H9 (cell line): ENCODE measurements around the gene TCF7L2. TPM values are rescaled to one million over a fixed set of nuclear protein-coding genes. Genes with fewer than 3 reads are reported as not detected.

Experiments
- DNase-seq: peaks from one replicate; pipeline ENCODE4 v3.0.0-alpha.2; 2017
- H2AFZ ChIP-seq: one replicate; pipeline ENCODE4 v1.6.1; 2013; ENCODE audit warnings: mild to moderate bottlenecking, low read length, control low read depth, moderate library complexity
- H2AK5ac ChIP-seq: 2 replicates; pipeline ENCODE4 v1.6.1; 2013; ENCODE audit warnings: low read length, control low read depth, mixed read lengths; ENCODE audit not compliant: insufficient read length
- H2BK120ac ChIP-seq: one replicate; pipeline ENCODE4 v1.6.1; 2013; ENCODE audit warnings: low read depth, mild to moderate bottlenecking, low read length, control low read depth, inconsistent platforms; ENCODE audit not compliant: poor library complexity, severe bottlenecking
- H2BK12ac ChIP-seq: 2 replicates; pipeline ENCODE4 v1.6.1; 2013; ENCODE audit warnings: low read length, control low read depth, mixed read lengths, low read depth; ENCODE audit not compliant: insufficient read length
- H2BK15ac ChIP-seq: 2 replicates; pipeline ENCODE4 v1.6.1; 2013; ENCODE audit warnings: low read depth, low read length, control low read depth
- H2BK20ac ChIP-seq: one replicate; pipeline ENCODE4 v1.6.1; 2013; ENCODE audit warnings: low read depth, mild to moderate bottlenecking, low read length, control low read depth, inconsistent platforms; ENCODE audit not compliant: poor library complexity, severe bottlenecking
- H2BK5ac ChIP-seq: 2 replicates; pipeline ENCODE4 v1.6.1; 2013; ENCODE audit warnings: low read length, control low read depth, mixed read lengths; ENCODE audit not compliant: insufficient read length
- H3K14ac ChIP-seq: 2 replicates; pipeline ENCODE4 v1.6.1; 2013; ENCODE audit warnings: low read length, control low read depth; ENCODE audit not compliant: insufficient read depth
- H3K18ac ChIP-seq: 2 replicates; pipeline ENCODE4 v1.6.1; 2013; ENCODE audit warnings: low read depth, mild to moderate bottlenecking, mixed read lengths, low read length, control low read depth; ENCODE audit not compliant: insufficient read length
- H3K23ac ChIP-seq: 2 replicates; pipeline ENCODE4 v1.6.1; 2013; ENCODE audit warnings: low read length, control low read depth, mixed read lengths, low read depth; ENCODE audit not compliant: insufficient read length
- H3K23me2 ChIP-seq: 2 replicates; pipeline ENCODE4 v1.6.1; 2013; ENCODE audit warnings: low read depth, mild to moderate bottlenecking, mixed read lengths, low read length, control low read depth; ENCODE audit not compliant: insufficient read length, poor library complexity, severe bottlenecking
- H3K27ac ChIP-seq: 2 replicates; pipeline ENCODE4 v1.5.1; 2013; ENCODE audit warnings: low read length, control low read depth, mixed read lengths, low read depth; ENCODE audit not compliant: insufficient read length
- H3K27me3 ChIP-seq: 2 replicates; pipeline ENCODE4 v1.6.1; 2013; ENCODE audit warnings: low read length, control low read depth, inconsistent platforms; ENCODE audit not compliant: insufficient read depth
- H3K4ac ChIP-seq: 2 replicates; pipeline ENCODE4 v1.6.1; 2013; ENCODE audit warnings: low read depth, mild to moderate bottlenecking, control low read depth, inconsistent platforms, low read length, moderate library complexity
- H3K4me1 ChIP-seq: 2 replicates; pipeline ENCODE4 v1.6.1; 2013; ENCODE audit warnings: low read length, control low read depth, inconsistent platforms; ENCODE audit not compliant: insufficient read depth
- H3K4me2 ChIP-seq: 2 replicates; pipeline ENCODE4 v1.6.1; 2013; ENCODE audit warnings: low read length, control low read depth, mixed read lengths; ENCODE audit not compliant: insufficient read length, insufficient read depth
- H3K56ac ChIP-seq: 2 replicates; pipeline ENCODE4 v1.6.1; 2013; ENCODE audit warnings: low read depth, mild to moderate bottlenecking, mixed read lengths, low read length, control low read depth; ENCODE audit not compliant: insufficient read length
- H3K79me1 ChIP-seq: 2 replicates; pipeline ENCODE4 v1.6.1; 2013; ENCODE audit warnings: low read depth, mild to moderate bottlenecking, moderate library complexity, low read length, control low read depth, inconsistent platforms; ENCODE audit not compliant: insufficient read depth, poor library complexity, severe bottlenecking
- H3K79me2 ChIP-seq: 2 replicates; pipeline ENCODE4 v1.6.1; 2013; ENCODE audit warnings: low read length, control low read depth, inconsistent platforms; ENCODE audit not compliant: insufficient read depth
- H3K9ac ChIP-seq: 2 replicates; pipeline ENCODE4 v1.6.1; 2013; ENCODE audit warnings: low read length, control low read depth, mixed read lengths; ENCODE audit not compliant: insufficient read length; ENCODE audit errors: extremely low read depth
- H3K9me3 ChIP-seq: one replicate; pipeline ENCODE4 v1.6.1; 2013; ENCODE audit warnings: low read depth, low read length, inconsistent platforms; ENCODE audit not compliant: control insufficient read depth
- H3T11ph ChIP-seq: one replicate; pipeline ENCODE4 v1.6.1; 2013; ENCODE audit warnings: mild to moderate bottlenecking, low read length, control low read depth, inconsistent platforms
- H4K20me1 ChIP-seq: one replicate; pipeline ENCODE4 v1.6.1; 2013; ENCODE audit not compliant: control insufficient read depth, insufficient read length, insufficient read depth
- H4K5ac ChIP-seq: 2 replicates; pipeline ENCODE4 v1.6.1; 2013; ENCODE audit warnings: low read depth, mild to moderate bottlenecking, mixed read lengths, low read length, control low read depth; ENCODE audit not compliant: insufficient read length
- H4K8ac ChIP-seq: replicated peaks from 2 replicates; pipeline ENCODE4 v1.6.1; 2013; ENCODE audit warnings: low read length, control low read depth, mixed read lengths, low read depth; ENCODE audit not compliant: insufficient read length
- H4K91ac ChIP-seq: 2 replicates; pipeline ENCODE4 v1.6.1; 2013; ENCODE audit warnings: low read depth, mild to moderate bottlenecking, moderate library complexity, mixed read lengths, low read length, control low read depth; ENCODE audit not compliant: insufficient read length
- H3K27ac Mint-ChIP-seq, 3 experiments: 2 replicates in 2 of 3; 3 replicates in 1 of 3; pipeline ENCODE4 v1.8.0; 2020 to 2021; ENCODE audit warnings: mixed read lengths in 3 of 3, mild to moderate bottlenecking in 1 of 3, moderate library complexity in 1 of 3
- H3K27me3 Mint-ChIP-seq: 2 replicates; pipeline ENCODE4 v1.8.0; 2021; ENCODE audit warnings: low read depth, mild to moderate bottlenecking, moderate library complexity, mixed read lengths
- H3K36me3 Mint-ChIP-seq, 3 experiments: 2 replicates in 2 of 3; 3 replicates in 1 of 3; pipeline ENCODE4 v1.8.0; 2020 to 2021; ENCODE audit warnings: low read depth in 3 of 3, mixed read lengths in 3 of 3; ENCODE audit not compliant: insufficient read depth in 1 of 3
- H3K4me1 Mint-ChIP-seq, 2 experiments: 2 replicates each; pipeline ENCODE4 v1.8.0; 2020; ENCODE audit warnings: mixed read lengths in 2 of 2
- H3K4me3 Mint-ChIP-seq, 2 experiments: 2 replicates in 1 of 2; 3 replicates in 1 of 2; pipeline ENCODE4 v1.8.0; 2020 to 2021; ENCODE audit warnings: mild to moderate bottlenecking in 2 of 2, mixed read lengths in 2 of 2, moderate library complexity in 1 of 2
- H3K9me3 Mint-ChIP-seq, 2 experiments: 2 replicates in 1 of 2; 3 replicates in 1 of 2; pipeline ENCODE4 v1.8.0; 2020; ENCODE audit warnings: mild to moderate bottlenecking in 2 of 2, mixed read lengths in 2 of 2, moderate library complexity in 1 of 2
- WGBS: extraction: QIAGEN DNeasy Blood & Tissue Kit; methylation state at CpG from one replicate; pipeline ENCODE4 v1.1.7; 2013; ENCODE audit warnings: missing lambda C conversion rate, low lambda C conversion rate, mixed read lengths; ENCODE audit not compliant: insufficient read length; ENCODE audit errors: extremely low coverage; 5-methylcytosine and 5-hydroxymethylcytosine counted together
- total RNA-seq: library from RNA; stranded (reverse); gene quantifications from 2 replicates; pipeline ENCODE4 v1.2.1, GENCODE V29; 2021
- TF ChIP-seq, protein P1 (sequence below): fragments of 200-600 bp; sonication (generic); conservative IDR thresholded peaks from 3 replicates; pipeline ENCODE4 v1.8.0; 2021; ENCODE audit warnings: antibody characterized with exemption, mild to moderate bottlenecking

TCF7L2 gene
- total RNA-seq, 1 experiment from 2014 or later, result 71.1 TPM

DNA sequence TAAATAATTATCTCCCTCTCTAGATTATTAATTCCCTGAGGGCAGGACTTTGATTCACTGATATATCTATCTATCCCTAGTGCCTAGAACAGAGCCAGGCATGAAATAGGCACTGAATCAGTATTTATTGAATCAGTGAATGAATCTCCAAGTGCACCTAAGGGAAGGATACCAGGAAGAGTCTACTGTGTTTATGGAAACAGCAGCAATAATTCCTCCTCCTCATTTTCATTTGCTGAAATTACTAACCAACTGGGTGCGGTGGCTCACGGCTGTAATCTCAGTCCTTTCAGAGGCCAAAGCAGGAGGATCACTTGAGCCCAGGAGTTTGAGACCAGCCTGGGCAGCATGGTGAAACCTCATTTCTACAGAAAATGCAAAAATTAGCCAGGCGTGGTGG, 161.2 kb downstream of the TCF7L2 start:
- peaks cover 2% of the 10 kb centered on the region; the same call in 1 of the 2 replicates for H3K79me2 ChIP-seq
- no CpG with 5 or more reads among the region's 3 CpGs for WGBS
- Mint-ChIP-seq H3K4me3 (no peak overlapping the region), H3K4me1 (peaks cover 28 to 59% of the 10 kb centered on the region in 2 experiments), H3K27me3 (no peaks in the 10 kb centered on the region), H3K36me3 (peaks cover 2 to 15% (median 12%) of the 10 kb centered on the region in 3 experiments; a peak in 6 of 7 replicates), H3K9me3 (no peaks in the 10 kb centered on the region), H3K27ac (peak overlapping the region in 1 of 3 experiments; percentile 45; a peak in 1 of 7 replicates)
- no peaks in the 10 kb centered on the region for H3K9me3 ChIP-seq
- no peak overlapping the region for H3K18ac ChIP-seq
- H3K4me2 ChIP-seq, result no peak overlapping the region
- H3K56ac ChIP-seq, result no peak overlapping the region
- peaks cover 2% of the 10 kb centered on the region; the same call in 1 of the 2 replicates for H3K4me1 ChIP-seq
- no peak for DNase-seq
- H4K20me1 ChIP-seq, result no peaks in the 10 kb centered on the region
- no peak overlapping the region for H4K8ac ChIP-seq
- H3K27me3 ChIP-seq, result no peaks in the 10 kb centered on the region
- no peak overlapping the region for H3K27ac ChIP-seq
- no peak overlapping the region for H3T11ph ChIP-seq
- no peak overlapping the region for H4K5ac ChIP-seq
- no peak overlapping the region for H2BK5ac ChIP-seq
- H2AK5ac ChIP-seq, result no peak overlapping the region
- H3K79me1 ChIP-seq, result peaks cover 9% of the 10 kb centered on the region
- no peak overlapping the region for H2BK20ac ChIP-seq
- H3K4ac ChIP-seq, result no peak overlapping the region
- H2AFZ ChIP-seq, result no peak overlapping the region
- H2BK15ac ChIP-seq, result no peak overlapping the region
- H2BK12ac ChIP-seq, result no peak overlapping the region
- H3K9ac ChIP-seq, result no peak overlapping the region
- TF ChIP-seq, protein P1, sequence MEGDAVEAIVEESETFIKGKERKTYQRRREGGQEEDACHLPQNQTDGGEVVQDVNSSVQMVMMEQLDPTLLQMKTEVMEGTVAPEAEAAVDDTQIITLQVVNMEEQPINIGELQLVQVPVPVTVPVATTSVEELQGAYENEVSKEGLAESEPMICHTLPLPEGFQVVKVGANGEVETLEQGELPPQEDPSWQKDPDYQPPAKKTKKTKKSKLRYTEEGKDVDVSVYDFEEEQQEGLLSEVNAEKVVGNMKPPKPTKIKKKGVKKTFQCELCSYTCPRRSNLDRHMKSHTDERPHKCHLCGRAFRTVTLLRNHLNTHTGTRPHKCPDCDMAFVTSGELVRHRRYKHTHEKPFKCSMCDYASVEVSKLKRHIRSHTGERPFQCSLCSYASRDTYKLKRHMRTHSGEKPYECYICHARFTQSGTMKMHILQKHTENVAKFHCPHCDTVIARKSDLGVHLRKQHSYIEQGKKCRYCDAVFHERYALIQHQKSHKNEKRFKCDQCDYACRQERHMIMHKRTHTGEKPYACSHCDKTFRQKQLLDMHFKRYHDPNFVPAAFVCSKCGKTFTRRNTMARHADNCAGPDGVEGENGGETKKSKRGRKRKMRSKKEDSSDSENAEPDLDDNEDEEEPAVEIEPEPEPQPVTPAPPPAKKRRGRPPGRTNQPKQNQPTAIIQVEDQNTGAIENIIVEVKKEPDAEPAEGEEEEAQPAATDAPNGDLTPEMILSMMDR, result no peak
- H4K91ac ChIP-seq, result no peak overlapping the region
- no peak overlapping the region for H3K23ac ChIP-seq
- H2BK120ac ChIP-seq, result no peak overlapping the region
- no peaks in the 10 kb centered on the region for H3K23me2 ChIP-seq
- no peak overlapping the region for H3K14ac ChIP-seq
